Caco-2 (cell line): ENCODE results near the gene LIMK2. TPM values are rescaled to one million over a fixed set of nuclear protein-coding genes. Genes with fewer than 3 reads are reported as not detected.

Source experiments
- BruUV-seq: library from RNA; stranded (reverse); fragments of 400-500 nt; replicated peaks from 2 replicates; lab custom pipeline; 2021; lab: Mats Ljungman, UMichigan
- CTCF ChIA-PET: fragments of 300-600 bp; sonication (Branson Sonifier 250); formaldehyde crosslinking; loops from one replicate; lab custom pipeline; 2022; ENCODE audit warnings: antibody characterized with exemption; lab: Charles Lee
- POLR2A ChIA-PET: fragments of 300-600 bp; sonication (Branson Sonifier 250); formaldehyde crosslinking; loops from one replicate; lab custom pipeline; 2022; ENCODE audit warnings: antibody characterized with exemption; lab: Charles Lee
- DNase-seq, 2 experiments: peaks; one replicate each; pipeline versions ENCODE4 v3.0.0 to v3.0.0-alpha.2; 2020 to 2022
- H3K27me3 ChIP-seq: replicated peaks from 2 replicates; pipeline ENCODE4 v1.6.0; 2011; ENCODE audit warnings: low read length; ENCODE audit not compliant: control insufficient read depth, insufficient read depth
- H3K36me3 ChIP-seq: 2 replicates; pipeline ENCODE4 v1.5.1; 2011; ENCODE audit warnings: low read length; ENCODE audit not compliant: control insufficient read depth, insufficient read depth
- H3K4me1 ChIP-seq: fragments of 250-450 bp; sonication (Bioruptor Pico); 2 replicates; pipeline ENCODE4 v1.5.1; 2020; ENCODE audit warnings: mild to moderate bottlenecking
- H3K4me3 ChIP-seq: 2 replicates; pipeline ENCODE4 v1.5.1; 2011; ENCODE audit warnings: low read depth, mild to moderate bottlenecking, control low read depth, low read length
- H3K9me3 ChIP-seq: fragments of 250-450 bp; sonication (Bioruptor Pico); 2 replicates; pipeline ENCODE4 v1.5.1; 2020; ENCODE audit warnings: mild to moderate bottlenecking, moderate library complexity
- H3K27ac Mint-ChIP-seq: one replicate; pipeline ENCODE4 v1.8.0; 2022; ENCODE audit warnings: mixed read lengths; ENCODE audit not compliant: unreplicated experiment
- H3K27me3 Mint-ChIP-seq: one replicate; pipeline ENCODE4 v1.8.0; 2022; ENCODE audit warnings: mixed read lengths; ENCODE audit not compliant: insufficient read depth, unreplicated experiment
- H3K36me3 Mint-ChIP-seq: one replicate; pipeline ENCODE4 v1.8.0; 2022; ENCODE audit warnings: mild to moderate bottlenecking, mixed read lengths; ENCODE audit not compliant: insufficient read depth, unreplicated experiment
- H3K4me1 Mint-ChIP-seq: one replicate; pipeline ENCODE4 v1.8.0; 2022; ENCODE audit warnings: low read depth, mixed read lengths; ENCODE audit not compliant: unreplicated experiment
- H3K4me3 Mint-ChIP-seq: one replicate; pipeline ENCODE4 v1.8.0; 2022; ENCODE audit warnings: mild to moderate bottlenecking, moderate library complexity, mixed read lengths; ENCODE audit not compliant: unreplicated experiment
- H3K9me3 Mint-ChIP-seq: one replicate; pipeline ENCODE4 v1.8.0; 2022; ENCODE audit warnings: mixed read lengths; ENCODE audit not compliant: unreplicated experiment
- CTCF ChIP-seq, 2 experiments: fragments of 200-600 bp in 1 of 2; IDR thresholded peaks; 1 replicate in 1 of 2; 2 replicates in 1 of 2; pipeline versions ENCODE4 v1.5.1 to v1.8.0; 2011 to 2022; ENCODE audit warnings: antibody characterized with exemption in 1 of 2, control low read depth in 1 of 2, inconsistent platforms in 1 of 2, low read depth in 1 of 2, low read length in 1 of 2, mild to moderate bottlenecking in 1 of 2, moderate library complexity in 1 of 2; ENCODE audit not compliant: insufficient read depth in 1 of 2, severe bottlenecking in 1 of 2, unreplicated experiment in 1 of 2
- intact Hi-C: fragments of 100-400 bp; cut with micrococcal nuclease; formaldehyde crosslinking; loops from one replicate; pipeline ENCODE4 v1.10.0; 2022; ENCODE audit not compliant: unreplicated experiment
- total RNA-seq: library from RNA; stranded (reverse); gene quantifications from 2 replicates; pipeline ENCODE4 v1.2.3, GENCODE V29; 2022

Gene LIMK2
- total RNA-seq, 1 experiment from 2014 or later, result 36.3 TPM

DNA sequence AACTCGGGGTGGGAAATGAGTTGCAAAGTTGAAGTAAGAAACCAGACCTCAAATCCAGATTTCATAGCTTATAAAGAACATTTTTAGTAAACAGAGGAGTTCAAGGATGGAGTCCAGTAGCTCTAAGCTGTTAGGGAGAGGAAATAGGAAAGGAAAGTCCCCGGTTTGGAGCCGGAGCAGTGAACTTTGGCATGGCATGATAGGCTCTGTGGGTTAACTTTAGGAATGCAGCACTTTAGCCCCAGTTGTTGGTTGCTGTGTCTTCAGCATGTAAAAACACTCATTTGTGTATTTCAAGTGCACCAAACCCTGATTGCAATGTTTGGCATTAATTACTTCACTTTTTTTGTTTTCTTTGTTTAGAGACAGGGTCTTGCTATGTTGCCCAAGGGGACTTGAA lies 88.8 kb downstream of the LIMK2 start:
- Mint-ChIP-seq H3K27ac (no peak overlapping the region), H3K4me1 (peaks cover 16% of the 10 kb centered on the region), H3K27me3 (no peaks in the 10 kb centered on the region), H3K36me3 (no peaks in the 10 kb centered on the region), H3K9me3 (no peaks in the 10 kb centered on the region), H3K4me3 (no peak overlapping the region)
- H3K4me1 ChIP-seq, result peaks cover 8% of the 10 kb centered on the region; the same call in 1 of the 2 replicates
- no peaks in the 10 kb centered on the region for H3K27me3 ChIP-seq
- no peak for TF ChIP-seq CTCF (IDR thresholded peaks at IDR 0.05; ENCODE audit: insufficient read depth in 1 of 2, low read depth in 1 of 2, low read length in 1 of 2, severe bottlenecking in 1 of 2, unreplicated experiment in 1 of 2)
- ChIA-PET CTCF (interaction anchor here (1.1 kb wide), 2 partner anchors 11 to 12 kb away, joined by 3 to 6 read pairs; no protein-coding TSS in a partner anchor), POLR2A (interaction anchor here (0.6 kb wide), 1 partner anchor 53 kb away, joined by 6 read pairs; no protein-coding TSS in a partner anchor)
- BruUV-seq, result no TSS peak
- H3K36me3 ChIP-seq, result no peaks in the 10 kb centered on the region
- no peak overlapping the region for H3K4me3 ChIP-seq
- no peaks in the 10 kb centered on the region for H3K9me3 ChIP-seq
- intact Hi-C loops, result no loop called here
- no peak for DNase-seq

DNA sequence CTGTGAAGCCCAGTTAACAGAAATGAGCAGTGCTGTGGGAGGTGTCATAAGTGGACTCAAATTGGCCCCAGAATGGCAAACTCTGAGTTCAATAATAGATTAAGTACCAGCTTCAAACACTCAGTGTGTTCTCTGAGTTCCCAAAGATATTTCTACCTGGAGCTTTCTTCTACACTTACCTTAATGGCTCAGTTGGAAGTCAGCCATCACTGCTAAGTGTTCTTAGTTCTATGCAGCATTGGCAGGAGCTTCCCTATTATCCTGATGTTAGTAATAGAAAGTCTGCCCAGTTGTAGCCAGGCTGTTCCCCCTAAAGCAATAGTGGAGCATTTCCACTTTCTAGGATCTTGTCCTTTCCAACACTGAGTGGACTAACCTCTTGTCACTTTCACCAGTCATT lies 89.9 kb downstream of the LIMK2 start:
- H3K4me1 ChIP-seq, result no peaks in the 10 kb centered on the region
- Mint-ChIP-seq H3K36me3 (no peaks in the 10 kb centered on the region), H3K4me1 (peaks cover 12% of the 10 kb centered on the region), H3K4me3 (no peak overlapping the region), H3K27ac (no peak overlapping the region), H3K9me3 (no peaks in the 10 kb centered on the region), H3K27me3 (peaks cover 3% of the 10 kb centered on the region)
- H3K9me3 ChIP-seq, result no peaks in the 10 kb centered on the region
- no peaks in the 10 kb centered on the region for H3K36me3 ChIP-seq
- DNase-seq, result no peak
- intact Hi-C loops, result no loop called here
- TF ChIP-seq CTCF (IDR thresholded peaks at IDR 0.05; ENCODE audit: insufficient read depth in 1 of 2, low read depth in 1 of 2, low read length in 1 of 2, severe bottlenecking in 1 of 2, unreplicated experiment in 1 of 2), result no peak
- no TSS peak for BruUV-seq
- ChIA-PET POLR2A (no interaction called here), CTCF (interaction anchor here (1.1 to 1.4 kb wide), 2 partner anchors 10 to 11 kb away, joined by 3 to 5 read pairs; partner anchors contain the start of gene PIK3IP1)
- no peak overlapping the region for H3K4me3 ChIP-seq
- H3K27me3 ChIP-seq, result no peaks in the 10 kb centered on the region

DNA sequence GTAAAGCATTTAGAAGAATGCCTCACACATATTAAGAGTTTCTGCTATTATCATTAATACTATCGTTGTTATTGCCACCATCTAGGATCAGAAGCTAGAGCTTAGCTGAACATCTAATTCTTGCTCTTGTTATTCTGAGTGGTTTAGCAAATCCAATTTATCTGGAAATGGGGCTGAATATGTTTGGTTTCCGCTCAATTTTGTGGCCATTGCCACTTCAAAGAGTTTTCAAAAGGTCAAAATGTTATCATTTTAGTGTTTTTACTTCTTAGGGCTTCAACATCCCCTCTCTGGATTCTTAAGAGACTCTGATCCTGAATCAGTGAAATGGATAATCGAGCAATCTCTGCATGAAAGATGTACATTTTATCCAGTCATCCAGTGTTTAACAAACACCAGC lies 90.4 kb downstream of the LIMK2 start:
- Mint-ChIP-seq H3K27me3 (peaks cover 3% of the 10 kb centered on the region), H3K36me3 (no peaks in the 10 kb centered on the region), H3K9me3 (no peaks in the 10 kb centered on the region), H3K4me3 (no peak overlapping the region), H3K27ac (no peak overlapping the region), H3K4me1 (peaks cover 12% of the 10 kb centered on the region)
- H3K4me1 ChIP-seq, result no peaks in the 10 kb centered on the region
- H3K9me3 ChIP-seq, result no peaks in the 10 kb centered on the region
- H3K4me3 ChIP-seq, result no peak overlapping the region
- intact Hi-C loops, result no loop called here
- no peaks in the 10 kb centered on the region for H3K36me3 ChIP-seq
- DNase-seq, result no peak
- no peak for TF ChIP-seq CTCF (IDR thresholded peaks at IDR 0.05; ENCODE audit: insufficient read depth in 1 of 2, low read depth in 1 of 2, low read length in 1 of 2, severe bottlenecking in 1 of 2, unreplicated experiment in 1 of 2)
- CTCF ChIA-PET, result interaction anchor here (1.1 to 1.4 kb wide), 2 partner anchors 11 kb away, joined by 3 to 5 read pairs; partner anchors contain the start of gene PIK3IP1
- POLR2A ChIA-PET, result no interaction called here
- H3K27me3 ChIP-seq, result no peaks in the 10 kb centered on the region
- BruUV-seq, result no TSS peak
